ENCODE measurements around the gene TLR7.

The TLR7 gene

DNA sequence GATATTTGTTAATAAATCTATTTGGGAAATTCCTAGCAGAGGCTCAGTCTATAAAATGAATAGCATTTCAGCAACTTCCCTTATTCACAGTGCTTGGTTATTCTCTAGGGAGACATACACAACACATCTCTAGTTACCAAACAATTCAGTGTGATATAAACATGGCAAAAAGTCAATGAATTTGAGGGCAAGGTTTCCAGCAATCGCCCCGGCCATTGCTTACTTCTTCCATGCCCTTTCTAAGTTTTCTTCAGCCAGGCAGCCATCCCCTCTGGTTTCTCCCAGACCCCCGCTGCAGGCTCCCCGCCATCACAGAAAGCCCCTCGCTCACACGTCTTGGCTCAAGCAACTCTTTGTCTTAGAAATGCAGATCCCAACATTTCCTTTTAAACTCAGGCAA lies 4.4 kb downstream of the TLR7 start:
- in situ Hi-C loops (cut with HindIII; ENCODE audit: low sequenced_read_pairs) = no loop called here
- DNase-seq (ENCODE audit: low read depth, low spot score) = no peak

DNA sequence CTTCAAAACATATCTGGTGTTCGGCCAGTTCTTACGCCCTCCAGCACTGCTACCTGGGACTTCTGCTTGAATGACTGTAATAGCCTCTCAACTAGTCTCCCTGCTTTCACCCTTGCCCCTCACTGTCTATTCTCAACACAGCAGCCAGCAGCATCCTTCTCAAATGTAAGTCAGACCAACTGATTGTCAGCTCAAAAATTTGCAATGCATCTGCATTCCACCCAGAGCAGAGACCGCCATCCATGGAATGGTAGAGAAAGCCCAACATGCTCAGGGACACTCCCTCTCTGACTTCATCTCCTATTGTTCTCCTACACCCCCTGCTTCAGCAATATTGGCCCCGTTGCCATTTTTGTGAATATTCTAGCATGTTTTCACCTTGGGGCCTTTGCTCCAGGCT lies 5.9 kb downstream of the TLR7 start:
- H3K4me3 ChIP-seq (ENCODE audit: low read depth, low read length) = no peak overlapping the region
- TF ChIP-seq, protein P1, sequence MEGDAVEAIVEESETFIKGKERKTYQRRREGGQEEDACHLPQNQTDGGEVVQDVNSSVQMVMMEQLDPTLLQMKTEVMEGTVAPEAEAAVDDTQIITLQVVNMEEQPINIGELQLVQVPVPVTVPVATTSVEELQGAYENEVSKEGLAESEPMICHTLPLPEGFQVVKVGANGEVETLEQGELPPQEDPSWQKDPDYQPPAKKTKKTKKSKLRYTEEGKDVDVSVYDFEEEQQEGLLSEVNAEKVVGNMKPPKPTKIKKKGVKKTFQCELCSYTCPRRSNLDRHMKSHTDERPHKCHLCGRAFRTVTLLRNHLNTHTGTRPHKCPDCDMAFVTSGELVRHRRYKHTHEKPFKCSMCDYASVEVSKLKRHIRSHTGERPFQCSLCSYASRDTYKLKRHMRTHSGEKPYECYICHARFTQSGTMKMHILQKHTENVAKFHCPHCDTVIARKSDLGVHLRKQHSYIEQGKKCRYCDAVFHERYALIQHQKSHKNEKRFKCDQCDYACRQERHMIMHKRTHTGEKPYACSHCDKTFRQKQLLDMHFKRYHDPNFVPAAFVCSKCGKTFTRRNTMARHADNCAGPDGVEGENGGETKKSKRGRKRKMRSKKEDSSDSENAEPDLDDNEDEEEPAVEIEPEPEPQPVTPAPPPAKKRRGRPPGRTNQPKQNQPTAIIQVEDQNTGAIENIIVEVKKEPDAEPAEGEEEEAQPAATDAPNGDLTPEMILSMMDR (IDR thresholded peaks at IDR 0.05; ENCODE audit: low read depth, low read length) = no peak
- in situ Hi-C loops (cut with HindIII; ENCODE audit: low sequenced_read_pairs) = no loop called here
- DNase-seq (ENCODE audit: low read depth, low spot score) = no peak

More for the DNA sequence above, 4.4 kb downstream of the TLR7 start:
- H3K4me3 ChIP-seq (ENCODE audit: low read depth, low read length) = no peak overlapping the region
- TF ChIP-seq, protein P1 (IDR thresholded peaks at IDR 0.05; ENCODE audit: low read depth, low read length) = no peak

DNA sequence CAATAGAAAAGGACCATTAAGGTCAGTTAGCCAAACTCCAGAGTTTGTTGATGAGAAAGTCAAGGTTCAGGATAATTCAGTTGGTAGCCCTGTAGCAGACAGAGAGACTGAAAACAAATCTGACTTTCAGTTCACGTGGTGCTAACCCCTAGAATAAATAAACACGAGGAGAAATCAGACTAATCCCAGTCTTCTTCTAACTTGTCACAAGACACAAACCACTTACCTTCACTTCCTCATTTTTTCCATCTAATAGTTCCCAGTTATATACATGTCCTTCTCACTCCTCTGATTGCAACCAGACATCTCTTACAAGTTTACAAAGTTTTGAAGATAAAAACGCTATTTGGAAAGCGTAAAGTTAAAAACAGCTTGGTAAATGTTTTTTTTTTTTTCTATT lies 7.7 kb downstream of the TLR7 start:
- no peak overlapping the region for H3K4me3 ChIP-seq (ENCODE audit: low read depth, low read length)
- in situ Hi-C loops (cut with HindIII; ENCODE audit: low sequenced_read_pairs) = no loop called here
- TF ChIP-seq, protein P1 (IDR thresholded peaks at IDR 0.05; ENCODE audit: low read depth, low read length) = no peak
- DNase-seq (ENCODE audit: low read depth, low spot score) = no peak

DNA sequence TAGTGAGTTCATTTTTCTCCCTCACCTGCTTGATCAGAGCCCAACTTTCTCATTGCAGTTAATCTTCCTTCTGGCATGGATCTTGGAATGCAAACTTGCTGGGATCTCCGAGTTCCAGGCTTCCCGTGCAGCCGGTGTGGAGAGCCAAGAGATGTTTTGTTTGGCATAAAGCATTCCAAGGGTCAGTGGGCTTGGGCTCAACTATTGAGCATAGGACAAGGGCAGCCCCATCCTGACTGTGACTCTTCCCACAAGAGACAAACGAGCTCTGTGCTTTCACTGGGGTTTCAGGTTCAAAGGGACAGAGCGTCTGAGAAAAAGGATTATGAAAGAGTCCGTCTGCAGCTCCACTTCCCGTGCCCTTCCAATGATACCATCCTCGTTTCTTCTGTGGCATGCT lies 10.5 kb downstream of the TLR7 start:
- in situ Hi-C loops (cut with HindIII; ENCODE audit: low sequenced_read_pairs) = no loop called here
- TF ChIP-seq, protein P1 (IDR thresholded peaks at IDR 0.05; ENCODE audit: low read depth, low read length) = no peak
- no peak overlapping the region for H3K4me3 ChIP-seq (ENCODE audit: low read depth, low read length)
- no peak for DNase-seq (ENCODE audit: low read depth, low spot score)

DNA sequence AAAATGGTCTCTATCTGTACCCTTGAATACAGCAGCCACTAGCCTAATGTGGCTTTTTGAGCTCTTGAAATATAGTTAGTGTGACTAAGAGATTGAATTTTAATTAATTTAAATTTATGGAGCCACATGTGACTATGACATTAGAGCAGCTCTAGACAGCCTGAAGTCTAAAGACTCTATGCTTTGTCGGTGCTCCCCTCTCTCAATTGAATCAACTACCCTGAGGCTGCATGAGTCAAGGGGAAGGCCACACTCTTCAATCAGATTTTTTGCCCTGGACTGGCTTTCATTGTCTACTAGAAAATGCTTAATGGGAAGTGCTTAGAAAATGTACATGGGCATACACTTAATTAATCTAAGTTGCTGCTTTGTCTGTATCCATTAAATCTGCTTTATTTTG lies 11.7 kb downstream of the TLR7 start:
- TF ChIP-seq, protein P1 (IDR thresholded peaks at IDR 0.05; ENCODE audit: low read depth, low read length) = no peak
- no peak for DNase-seq (ENCODE audit: low read depth, low spot score)
- in situ Hi-C loops (cut with HindIII; ENCODE audit: low sequenced_read_pairs) = no loop called here
- H3K4me3 ChIP-seq (ENCODE audit: low read depth, low read length) = no peak overlapping the region

DNA sequence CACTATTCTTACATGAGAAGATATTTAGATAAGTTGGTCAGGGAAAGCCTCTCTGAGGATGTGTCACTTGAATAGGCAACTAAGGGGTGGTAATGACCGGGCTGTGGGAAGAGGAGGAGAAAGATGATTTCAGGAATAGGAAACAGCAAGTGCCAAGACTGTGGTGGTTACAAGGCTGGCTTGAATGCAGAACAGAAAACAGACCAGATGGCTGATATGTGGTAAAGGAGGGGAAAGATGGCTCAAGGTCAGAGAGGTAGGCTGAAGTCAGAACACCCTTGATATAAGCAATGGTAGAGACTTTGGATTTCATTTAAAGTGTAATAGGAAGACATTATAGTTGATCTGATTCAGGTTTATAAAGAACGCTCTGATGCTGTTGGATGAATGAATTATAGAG lies 15.0 kb downstream of the TLR7 start:
- H3K4me3 ChIP-seq (ENCODE audit: low read depth, low read length) = no peak overlapping the region
- no peak for DNase-seq (ENCODE audit: low read depth, low spot score)
- TF ChIP-seq, protein P1 (IDR thresholded peaks at IDR 0.05; ENCODE audit: low read depth, low read length) = no peak
- in situ Hi-C loops (cut with HindIII; ENCODE audit: low sequenced_read_pairs) = no loop called here

DNA sequence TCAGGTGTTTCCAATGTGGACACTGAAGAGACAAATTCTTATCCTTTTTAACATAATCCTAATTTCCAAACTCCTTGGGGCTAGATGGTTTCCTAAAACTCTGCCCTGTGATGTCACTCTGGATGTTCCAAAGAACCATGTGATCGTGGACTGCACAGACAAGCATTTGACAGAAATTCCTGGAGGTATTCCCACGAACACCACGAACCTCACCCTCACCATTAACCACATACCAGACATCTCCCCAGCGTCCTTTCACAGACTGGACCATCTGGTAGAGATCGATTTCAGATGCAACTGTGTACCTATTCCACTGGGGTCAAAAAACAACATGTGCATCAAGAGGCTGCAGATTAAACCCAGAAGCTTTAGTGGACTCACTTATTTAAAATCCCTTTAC lies 18.6 kb downstream of the TLR7 start:
- in situ Hi-C loops (cut with HindIII; ENCODE audit: low sequenced_read_pairs) = no loop called here
- no peak for DNase-seq (ENCODE audit: low read depth, low spot score)
- TF ChIP-seq, protein P1 (IDR thresholded peaks at IDR 0.05; ENCODE audit: low read depth, low read length) = no peak
- no peak overlapping the region for H3K4me3 ChIP-seq (ENCODE audit: low read depth, low read length)

Data from astrocyte of the spinal cord (primary cell).